Activated CD8-positive, alpha-beta T cell treated with anti-CD3 and anti-CD28 coated beads for 36 hours (primary cell): ENCODE data around the gene MARCHF7. TPM values are rescaled to one million over a fixed set of nuclear protein-coding genes. Genes with fewer than 3 reads are reported as not detected.
"Not testable (repeated sequence)": the region's sequence is repeated elsewhere in the genome, so short reads cannot be mapped to it uniquely, and the experiment has no call there.

Experiments
- ATAC-seq: fragments of 200-7000 bp; cut with Tn5 transposase; one replicate; pipeline ENCODE4 v1.10.0; 2021; ENCODE audit warnings: mild to moderate bottlenecking, moderate library complexity
- CTCF ChIA-PET: fragments of 350-600 bp; sonication (Branson Sonifier 250); formaldehyde crosslinking; loops from one replicate; lab custom pipeline; 2021; ENCODE audit warnings: antibody characterized with exemption; lab: Charles Lee
- POLR2A ChIA-PET: fragments of 350-600 bp; sonication (Branson Sonifier 250); formaldehyde crosslinking; loops from one replicate; lab custom pipeline; 2021; ENCODE audit warnings: antibody characterized with exemption; lab: Charles Lee
- DNase-seq: peaks from one replicate; pipeline ENCODE4 v3.0.0-alpha.2; 2020
- H3K27ac Mint-ChIP-seq: one replicate; pipeline ENCODE4 v1.8.0; 2021; ENCODE audit warnings: mild to moderate bottlenecking, mixed read lengths
- H3K27me3 Mint-ChIP-seq: one replicate; pipeline ENCODE4 v1.8.0; 2021; ENCODE audit warnings: mixed read lengths
- H3K36me3 Mint-ChIP-seq: one replicate; pipeline ENCODE4 v1.8.0; 2021; ENCODE audit warnings: low read depth, mixed read lengths
- H3K4me1 Mint-ChIP-seq: one replicate; pipeline ENCODE4 v1.8.0; 2021; ENCODE audit warnings: low read depth, mixed read lengths
- H3K4me3 Mint-ChIP-seq: one replicate; pipeline ENCODE4 v1.8.0; 2021; ENCODE audit warnings: mild to moderate bottlenecking, moderate library complexity, mixed read lengths
- H3K9me3 Mint-ChIP-seq: one replicate; pipeline ENCODE4 v1.8.0; 2021; ENCODE audit warnings: mixed read lengths
- CTCF ChIP-seq: fragments of 200-600 bp; IDR thresholded peaks from one replicate; pipeline ENCODE4 v1.8.0; 2022; ENCODE audit warnings: antibody characterized with exemption, mild to moderate bottlenecking
- intact Hi-C: fragments of 100-400 bp; cut with micrococcal nuclease; formaldehyde crosslinking; loops from one replicate; pipeline ENCODE4 v1.10.0; 2022
- total RNA-seq, 2 experiments: library from RNA; stranded (reverse); gene quantifications; one replicate each; pipeline ENCODE4 v1.2.3, GENCODE V29; 2021

The MARCHF7 gene
- total RNA-seq, 2 experiments from 2014 or later, result 79.2 to 80.3 TPM

- peaks cover 60% of the 10 kb centered on the region for H3K36me3 Mint-ChIP-seq
- DNase-seq, result no peak
- no peak overlapping the region for H3K4me3 Mint-ChIP-seq
- no peak for TF ChIP-seq CTCF
- ChIA-PET CTCF (interaction anchor here (0.7 kb wide), 1 partner anchor 21 kb away, joined by 3 read pairs; no protein-coding TSS in a partner anchor), POLR2A (interaction anchor here (0.6 to 1.1 kb wide), 3 partner anchors 22 to 1282 kb away, joined by 3 read pairs; partner anchors contain the start of genes CCDC148 and PKP4)
- H3K27me3 Mint-ChIP-seq, result no peaks in the 10 kb centered on the region
- no peaks in the 10 kb centered on the region for H3K9me3 Mint-ChIP-seq
- intact Hi-C loops, result no loop called here
- peaks cover 42% of the 10 kb centered on the region for H3K4me1 Mint-ChIP-seq
- peak overlapping the region; percentile 20 for H3K27ac Mint-ChIP-seq
- no peak for ATAC-seq
Measured at GRCh38 chr2:159738509-159739390, 26.4 kb downstream of the MARCHF7 start.

- POLR2A ChIA-PET, result no interaction called here
- no peak for TF ChIP-seq CTCF
- Mint-ChIP-seq H3K27ac (no peak overlapping the region), H3K36me3 (peaks cover 59% of the 10 kb centered on the region), H3K4me3 (no peak overlapping the region), H3K4me1 (peaks cover 27% of the 10 kb centered on the region), H3K9me3 (no peaks in the 10 kb centered on the region), H3K27me3 (no peaks in the 10 kb centered on the region)
- DNase-seq (no peak), ATAC-seq (no peak)
- intact Hi-C loops, result no loop called here
- CTCF ChIA-PET, result no interaction called here
Measured at GRCh38 chr2:159742846-159743245, 30.5 kb downstream of the MARCHF7 start.

- no peak for TF ChIP-seq CTCF
- DNase-seq (no peak), ATAC-seq (no peak)
- peaks cover 27% of the 10 kb centered on the region for H3K4me1 Mint-ChIP-seq
- H3K9me3 Mint-ChIP-seq, result no peaks in the 10 kb centered on the region
- ChIA-PET CTCF (interaction anchor here (0.6 kb wide), 1 partner anchor 41 kb away, joined by 3 read pairs; no protein-coding TSS in a partner anchor), POLR2A (no interaction called here)
- H3K27ac Mint-ChIP-seq, result no peak overlapping the region
- no peak overlapping the region for H3K4me3 Mint-ChIP-seq
- no peaks in the 10 kb centered on the region for H3K27me3 Mint-ChIP-seq
- peaks cover 59% of the 10 kb centered on the region for H3K36me3 Mint-ChIP-seq
- intact Hi-C loops, result no loop called here
Measured at GRCh38 chr2:159744363-159744762, 32.1 kb downstream of the MARCHF7 start.

- CTCF ChIA-PET, H3K9me3 Mint-ChIP-seq, H3K27ac Mint-ChIP-seq, intact Hi-C loops, ATAC-seq, DNase-seq, H3K27me3 Mint-ChIP-seq, POLR2A ChIA-PET, H3K4me3 Mint-ChIP-seq: not testable (repeated sequence)
- Mint-ChIP-seq H3K4me1 (peaks cover 21% of the 10 kb centered on the region), H3K36me3 (peaks cover 54% of the 10 kb centered on the region)
Measured at GRCh38 chr2:159745237-159745636, 32.9 kb downstream of the MARCHF7 start.

GRCh38 chr2:159748089-159748488 lies 35.8 kb downstream of the MARCHF7 start:
- ChIA-PET POLR2A (interaction anchor here (1.1 kb wide), 1 partner anchor 35 kb away, joined by 3 read pairs; no protein-coding TSS in a partner anchor), CTCF (no interaction called here)
- DNase-seq, result no peak
- no peak overlapping the region for H3K4me3 Mint-ChIP-seq
- H3K4me1 Mint-ChIP-seq, result peaks cover 24% of the 10 kb centered on the region
- peaks cover 60% of the 10 kb centered on the region for H3K36me3 Mint-ChIP-seq
- no peaks in the 10 kb centered on the region for H3K27me3 Mint-ChIP-seq
- no peaks in the 10 kb centered on the region for H3K9me3 Mint-ChIP-seq
- TF ChIP-seq CTCF, result no peak
- H3K27ac Mint-ChIP-seq, result no peak overlapping the region
- intact Hi-C loops, result no loop called here
- ATAC-seq, result no peak
